OCI-LY3 (cell line): ENCODE results near the gene CSF3.

Experiments used
- EZH2phosphoT487 ChIP-seq: fragments of 200-600 bp; shearing (Covaris generic); IDR thresholded peaks from 2 replicates; pipeline ENCODE4 v1.6.1; 2018; ENCODE audit warnings: antibody characterized with exemption, mixed run types, low read depth
- TF ChIP-seq, protein P1 (sequence below): fragments of 200-600, 300-600 bp; sonication (generic); IDR thresholded peaks from 2 replicates; pipeline ENCODE4 v1.5.1; 2014; ENCODE audit warnings: antibody characterized with exemption, low read length, low read depth

DNA sequence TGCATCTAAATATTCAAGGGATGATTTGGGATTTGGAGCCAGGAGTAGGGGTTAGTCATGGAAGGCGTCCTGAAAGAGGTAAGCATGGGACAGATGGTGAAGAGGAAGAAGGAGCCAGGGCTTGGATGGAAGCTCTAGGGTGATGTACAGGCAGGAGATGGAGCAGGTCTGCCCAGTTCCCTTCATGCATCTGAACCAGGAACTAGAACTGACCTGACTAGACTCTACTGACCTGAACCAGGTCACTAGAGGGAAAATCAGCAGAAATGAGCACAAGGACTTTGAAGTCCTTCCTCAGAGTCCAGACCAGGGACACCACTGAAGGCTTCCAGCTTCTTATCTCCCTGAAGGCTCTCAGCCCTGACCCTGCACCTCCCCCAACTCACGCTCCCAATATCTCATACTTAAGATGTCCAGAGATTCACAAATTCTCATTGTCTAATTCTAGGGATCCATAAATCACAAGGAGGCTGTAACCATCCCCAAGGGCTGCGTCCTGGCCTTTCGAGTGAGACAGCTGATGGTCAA, 44.1 kb upstream of the CSF3 start:
- TF ChIP-seq, protein P1, sequence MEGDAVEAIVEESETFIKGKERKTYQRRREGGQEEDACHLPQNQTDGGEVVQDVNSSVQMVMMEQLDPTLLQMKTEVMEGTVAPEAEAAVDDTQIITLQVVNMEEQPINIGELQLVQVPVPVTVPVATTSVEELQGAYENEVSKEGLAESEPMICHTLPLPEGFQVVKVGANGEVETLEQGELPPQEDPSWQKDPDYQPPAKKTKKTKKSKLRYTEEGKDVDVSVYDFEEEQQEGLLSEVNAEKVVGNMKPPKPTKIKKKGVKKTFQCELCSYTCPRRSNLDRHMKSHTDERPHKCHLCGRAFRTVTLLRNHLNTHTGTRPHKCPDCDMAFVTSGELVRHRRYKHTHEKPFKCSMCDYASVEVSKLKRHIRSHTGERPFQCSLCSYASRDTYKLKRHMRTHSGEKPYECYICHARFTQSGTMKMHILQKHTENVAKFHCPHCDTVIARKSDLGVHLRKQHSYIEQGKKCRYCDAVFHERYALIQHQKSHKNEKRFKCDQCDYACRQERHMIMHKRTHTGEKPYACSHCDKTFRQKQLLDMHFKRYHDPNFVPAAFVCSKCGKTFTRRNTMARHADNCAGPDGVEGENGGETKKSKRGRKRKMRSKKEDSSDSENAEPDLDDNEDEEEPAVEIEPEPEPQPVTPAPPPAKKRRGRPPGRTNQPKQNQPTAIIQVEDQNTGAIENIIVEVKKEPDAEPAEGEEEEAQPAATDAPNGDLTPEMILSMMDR, result no peak
- no peak for TF ChIP-seq EZH2phosphoT487
